ENCODE results near the gene FANCG.

GRCh38 chr9:35104586-35104985, 24.8 kb upstream of the FANCG start:
- TF ChIP-seq CTCF (IDR thresholded peaks at IDR 0.05) = no peak
- no peak for TF ChIP-seq EZH2 (IDR thresholded peaks at IDR 0.05; ENCODE audit: borderline replicate concordance, insufficient read depth, low read depth, low read length, poor library complexity, severe bottlenecking)
